Gastrocnemius medialis (tissue), 4 donors: ENCODE data around the gene ZNF878.

Experiments used
- POLR2A ChIP-seq, 2 donors: fragments of 450-650 bp; IDR thresholded peaks; one replicate each; pipeline ENCODE4 v1.6.1; 2017; ENCODE audit warnings: antibody characterized with exemption in 2 of 2, mild to moderate bottlenecking in 2 of 2, moderate library complexity in 2 of 2
- TF ChIP-seq, protein P1 (sequence below), 5 experiments: fragments of 450-650 bp in 3 of 5; fragments of 200-600 bp in 2 of 5; sonication (generic) in 2 of 5; IDR thresholded peaks in 4 of 5; conservative IDR thresholded peaks in 1 of 5; 1 replicate in 4 of 5; 2 replicates in 1 of 5; pipeline ENCODE4 v1.5.1; 2016 to 2019; ENCODE audit warnings: antibody characterized with exemption in 5 of 5, mild to moderate bottlenecking in 3 of 5, moderate library complexity in 3 of 5

DNA sequence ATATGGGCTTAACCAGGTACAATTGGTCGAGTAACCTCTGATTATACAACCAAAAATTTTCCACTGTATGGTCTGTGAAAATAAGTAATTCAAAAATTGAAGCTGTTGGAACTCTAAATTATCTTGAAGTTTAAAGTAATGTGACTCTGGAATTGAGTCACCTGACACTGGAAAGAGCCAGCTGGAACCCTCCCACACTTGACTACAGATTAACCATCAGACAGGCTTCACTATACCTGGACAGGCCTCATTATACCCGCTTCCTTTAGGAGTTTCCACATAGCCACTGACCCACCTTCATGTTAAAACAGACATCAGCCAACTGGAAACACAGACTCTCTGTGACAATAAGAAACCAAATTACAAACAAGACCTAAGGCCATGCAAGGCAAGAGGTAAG is 18.6 kb downstream of the ZNF878 start:
- TF ChIP-seq, protein P1, sequence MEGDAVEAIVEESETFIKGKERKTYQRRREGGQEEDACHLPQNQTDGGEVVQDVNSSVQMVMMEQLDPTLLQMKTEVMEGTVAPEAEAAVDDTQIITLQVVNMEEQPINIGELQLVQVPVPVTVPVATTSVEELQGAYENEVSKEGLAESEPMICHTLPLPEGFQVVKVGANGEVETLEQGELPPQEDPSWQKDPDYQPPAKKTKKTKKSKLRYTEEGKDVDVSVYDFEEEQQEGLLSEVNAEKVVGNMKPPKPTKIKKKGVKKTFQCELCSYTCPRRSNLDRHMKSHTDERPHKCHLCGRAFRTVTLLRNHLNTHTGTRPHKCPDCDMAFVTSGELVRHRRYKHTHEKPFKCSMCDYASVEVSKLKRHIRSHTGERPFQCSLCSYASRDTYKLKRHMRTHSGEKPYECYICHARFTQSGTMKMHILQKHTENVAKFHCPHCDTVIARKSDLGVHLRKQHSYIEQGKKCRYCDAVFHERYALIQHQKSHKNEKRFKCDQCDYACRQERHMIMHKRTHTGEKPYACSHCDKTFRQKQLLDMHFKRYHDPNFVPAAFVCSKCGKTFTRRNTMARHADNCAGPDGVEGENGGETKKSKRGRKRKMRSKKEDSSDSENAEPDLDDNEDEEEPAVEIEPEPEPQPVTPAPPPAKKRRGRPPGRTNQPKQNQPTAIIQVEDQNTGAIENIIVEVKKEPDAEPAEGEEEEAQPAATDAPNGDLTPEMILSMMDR (IDR thresholded peaks at IDR 0.05 in 4 of 5, conservative IDR thresholded peaks at IDR 0.05 in 1 of 5): no peak
- TF ChIP-seq POLR2A (IDR thresholded peaks at IDR 0.05): no peak
